ENCODE results near the gene ELFN2.

Gene ELFN2

DNA sequence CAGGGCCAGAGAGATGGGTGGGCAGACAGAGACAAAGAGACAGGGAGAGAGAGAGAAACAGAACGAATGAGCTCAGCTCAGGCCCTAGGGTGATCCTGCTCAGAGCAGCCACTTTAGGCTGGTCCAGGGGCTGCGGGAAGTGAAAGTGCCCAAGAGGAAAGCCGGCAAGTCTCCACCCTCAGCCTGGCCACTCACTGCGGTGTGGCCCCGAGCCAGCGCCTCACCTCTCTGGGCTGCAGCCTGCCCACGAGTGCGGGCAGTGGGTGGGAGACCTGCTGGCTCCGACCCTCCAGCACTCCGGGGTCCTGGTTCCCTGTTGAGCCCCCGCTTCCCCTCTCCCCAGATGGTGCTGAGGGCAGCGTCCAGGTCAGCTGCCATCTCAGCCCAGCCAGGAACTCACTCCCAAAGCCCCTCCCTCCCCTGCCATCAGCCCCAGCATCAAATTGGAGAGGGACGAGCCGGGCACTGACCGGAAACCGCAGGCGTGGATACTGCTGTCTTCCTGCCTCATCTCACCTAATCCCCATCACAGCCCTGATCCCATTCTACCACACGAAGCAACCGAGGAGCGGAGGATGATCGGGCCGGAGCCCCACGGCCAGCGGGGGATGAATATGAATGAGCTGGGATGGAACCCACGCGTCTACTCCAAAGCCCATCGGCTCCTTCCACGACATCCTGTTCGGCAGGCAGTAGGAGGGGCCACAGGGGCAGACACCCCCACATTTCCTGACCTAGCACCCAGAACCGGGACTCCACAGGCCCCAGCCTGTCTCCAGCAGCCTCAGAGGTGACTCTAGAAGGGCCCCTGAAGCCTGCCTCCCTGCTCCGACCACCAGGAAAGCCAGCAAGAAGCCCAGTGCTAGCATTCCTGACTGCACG lies 16.9 kb downstream of the ELFN2 start:
- TF ChIP-seq EGR2 (tag by site-specific recombination; IDR thresholded peaks at IDR 0.05; ENCODE audit: low read depth) (peak; percentile 70), ZFHX2 (tag by site-specific recombination; conservative IDR thresholded peaks at IDR 0.05) (peak; percentile 22; the same call in 1 of the 2 replicates), ZNF544 (tag by site-specific recombination; IDR thresholded peaks at IDR 0.05) (no peak)
- CTCF ChIA-PET, result no interaction called here
- Histone ChIP-seq H3K9me3 (ENCODE audit: control insufficient read depth, insufficient read depth, low read depth, low read length) (no peaks in the 10 kb centered on the region), H3K4me1 (ENCODE audit: control insufficient read depth, insufficient read depth, low read length) (no peaks in the 10 kb centered on the region), H3K27ac (ENCODE audit: extremely low read depth, low read depth, low read length) (no peak overlapping the region), H3K4me3 (ENCODE audit: low read depth, low read length) (no peak overlapping the region), H3K36me3 (ENCODE audit: control insufficient read depth in 2 of 2, insufficient read depth in 1 of 2, low read length in 2 of 2) (no peaks in the 10 kb centered on the region)
- POLR2A ChIA-PET, result no interaction called here

DNA sequence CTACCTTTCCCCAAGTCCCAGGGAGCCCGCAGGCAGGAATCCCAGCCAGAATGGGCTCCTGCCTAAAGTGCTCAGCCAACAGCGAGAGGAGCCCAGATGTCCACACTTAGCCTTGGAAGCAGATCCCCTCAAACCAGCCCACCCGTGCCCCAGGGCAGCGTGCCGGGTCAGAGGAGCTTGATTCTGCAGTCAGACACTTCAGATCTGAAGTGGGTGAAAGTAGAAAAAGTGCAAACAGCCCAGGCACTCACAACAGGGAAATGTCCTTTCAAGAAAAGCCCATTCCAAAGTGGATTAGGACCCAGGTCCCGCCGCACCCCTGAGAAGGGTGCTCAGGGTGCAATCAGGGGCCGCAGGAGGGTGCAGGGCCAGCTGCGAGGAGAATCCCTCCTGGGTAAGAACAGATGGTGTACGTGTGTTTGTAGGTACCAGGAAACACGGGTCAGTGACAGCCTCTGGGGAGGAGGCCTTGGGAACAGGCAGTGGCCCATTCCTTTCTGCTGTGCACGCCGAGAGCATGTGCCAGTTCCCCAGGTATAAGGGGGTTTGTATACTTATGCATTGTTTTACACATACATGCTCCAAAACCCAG lies 17.7 kb downstream of the ELFN2 start:
- TF ChIP-seq ZNF830 (tag by site-specific recombination; IDR thresholded peaks at IDR 0.05; ENCODE audit: low read depth) (no peak), PRDM2 (tag by site-specific recombination; IDR thresholded peaks at IDR 0.05; ENCODE audit: borderline replicate concordance) (no peak)
- Histone ChIP-seq H3K27ac (ENCODE audit: extremely low read depth, low read depth, low read length) (no peak overlapping the region), H3K36me3 (ENCODE audit: control insufficient read depth in 2 of 2, insufficient read depth in 1 of 2, low read length in 2 of 2) (no peaks in the 10 kb centered on the region), H3K4me1 (ENCODE audit: control insufficient read depth, insufficient read depth, low read length) (no peaks in the 10 kb centered on the region), H3K4me3 (ENCODE audit: low read depth, low read length) (no peak overlapping the region), H3K9me3 (ENCODE audit: control insufficient read depth, insufficient read depth, low read depth, low read length) (no peaks in the 10 kb centered on the region)
- POLR2A ChIA-PET, result no interaction called here
- CTCF ChIA-PET, result interaction anchor here (0.6 kb wide), 2 partner anchors 85 to 159 kb away, joined by 3 to 4 read pairs; no protein-coding TSS in a partner anchor

- H3K36me3 ChIP-seq (ENCODE audit: control insufficient read depth in 2 of 2, insufficient read depth in 1 of 2, low read length in 2 of 2), result no peaks in the 10 kb centered on the region
- no peaks in the 10 kb centered on the region for H3K4me1 ChIP-seq (ENCODE audit: control insufficient read depth, insufficient read depth, low read length)
- CTCF ChIA-PET, result interaction anchor here (0.6 kb wide), 2 partner anchors 85 to 159 kb away, joined by 3 to 4 read pairs; no protein-coding TSS in a partner anchor
- TF ChIP-seq PBX3 (CRISPR knock-in tag; IDR thresholded peaks at IDR 0.05) (no peak), ZNF610 (tag by site-specific recombination; IDR thresholded peaks at IDR 0.05; ENCODE audit: borderline replicate concordance) (no peak), ZNF558 (tag by site-specific recombination; IDR thresholded peaks at IDR 0.05) (no peak), ZIC2 (tag by site-specific recombination; IDR thresholded peaks at IDR 0.05) (no peak), FEZF1 (tag by site-specific recombination; IDR thresholded peaks at IDR 0.05) (no peak), ZXDB (tag by site-specific recombination; IDR thresholded peaks at IDR 0.05) (no peak), ZNF37A (tag by site-specific recombination; IDR thresholded peaks at IDR 0.05) (no peak), ZNF521 (tag by site-specific recombination; IDR thresholded peaks at IDR 0.05) (no peak), ZNF560 (tag by site-specific recombination; IDR thresholded peaks at IDR 0.05; ENCODE audit: borderline replicate concordance) (no peak), ZNF433 (tag by site-specific recombination; IDR thresholded peaks at IDR 0.05; ENCODE audit: low read depth) (no peak), ZNF114 (tag by site-specific recombination; IDR thresholded peaks at IDR 0.05) (no peak), ZSCAN16 (tag by site-specific recombination; IDR thresholded peaks at IDR 0.05) (no peak), BCL6B (tag by site-specific recombination; IDR thresholded peaks at IDR 0.05) (no peak)
- TF ChIP-seq, protein P1, sequence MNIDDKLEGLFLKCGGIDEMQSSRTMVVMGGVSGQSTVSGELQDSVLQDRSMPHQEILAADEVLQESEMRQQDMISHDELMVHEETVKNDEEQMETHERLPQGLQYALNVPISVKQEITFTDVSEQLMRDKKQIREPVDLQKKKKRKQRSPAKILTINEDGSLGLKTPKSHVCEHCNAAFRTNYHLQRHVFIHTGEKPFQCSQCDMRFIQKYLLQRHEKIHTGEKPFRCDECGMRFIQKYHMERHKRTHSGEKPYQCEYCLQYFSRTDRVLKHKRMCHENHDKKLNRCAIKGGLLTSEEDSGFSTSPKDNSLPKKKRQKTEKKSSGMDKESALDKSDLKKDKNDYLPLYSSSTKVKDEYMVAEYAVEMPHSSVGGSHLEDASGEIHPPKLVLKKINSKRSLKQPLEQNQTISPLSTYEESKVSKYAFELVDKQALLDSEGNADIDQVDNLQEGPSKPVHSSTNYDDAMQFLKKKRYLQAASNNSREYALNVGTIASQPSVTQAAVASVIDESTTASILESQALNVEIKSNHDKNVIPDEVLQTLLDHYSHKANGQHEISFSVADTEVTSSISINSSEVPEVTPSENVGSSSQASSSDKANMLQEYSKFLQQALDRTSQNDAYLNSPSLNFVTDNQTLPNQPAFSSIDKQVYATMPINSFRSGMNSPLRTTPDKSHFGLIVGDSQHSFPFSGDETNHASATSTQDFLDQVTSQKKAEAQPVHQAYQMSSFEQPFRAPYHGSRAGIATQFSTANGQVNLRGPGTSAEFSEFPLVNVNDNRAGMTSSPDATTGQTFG (tag by site-specific recombination; IDR thresholded peaks at IDR 0.05; ENCODE audit: borderline replicate concordance), result no peak
- no peak overlapping the region for H3K4me3 ChIP-seq (ENCODE audit: low read depth, low read length)
- no peak overlapping the region for H3K27ac ChIP-seq (ENCODE audit: extremely low read depth, low read depth, low read length)
- H3K9me3 ChIP-seq (ENCODE audit: control insufficient read depth, insufficient read depth, low read depth, low read length), result no peaks in the 10 kb centered on the region
- POLR2A ChIA-PET, result no interaction called here
These were observed 18.2 kb downstream of the ELFN2 start for GRCh38 chr22:37409031-37409430.
